ENCODE data around the gene ZNF92.

- TF ChIP-seq LEF1 (IDR thresholded peaks at IDR 0.05; ENCODE audit: borderline replicate concordance) = no peak
- TF ChIP-seq TARDBP (IDR thresholded peaks at IDR 0.05) = no peak
- TF ChIP-seq CTBP1 (IDR thresholded peaks at IDR 0.05; ENCODE audit: borderline replicate concordance) = no peak
Measured at GRCh38 chr7:65449505-65449852, 75.8 kb downstream of the ZNF92 start.
